ENCODE results near the gene HOXD10. TPM values are rescaled to one million over a fixed set of nuclear protein-coding genes. Genes with fewer than 3 reads are reported as not detected.
A peak's percentile ranks its signal among the peaks of the same experiment; 100 is the strongest.

Gene HOXD10
- total RNA-seq, result not detected in 2 replicates

DNA sequence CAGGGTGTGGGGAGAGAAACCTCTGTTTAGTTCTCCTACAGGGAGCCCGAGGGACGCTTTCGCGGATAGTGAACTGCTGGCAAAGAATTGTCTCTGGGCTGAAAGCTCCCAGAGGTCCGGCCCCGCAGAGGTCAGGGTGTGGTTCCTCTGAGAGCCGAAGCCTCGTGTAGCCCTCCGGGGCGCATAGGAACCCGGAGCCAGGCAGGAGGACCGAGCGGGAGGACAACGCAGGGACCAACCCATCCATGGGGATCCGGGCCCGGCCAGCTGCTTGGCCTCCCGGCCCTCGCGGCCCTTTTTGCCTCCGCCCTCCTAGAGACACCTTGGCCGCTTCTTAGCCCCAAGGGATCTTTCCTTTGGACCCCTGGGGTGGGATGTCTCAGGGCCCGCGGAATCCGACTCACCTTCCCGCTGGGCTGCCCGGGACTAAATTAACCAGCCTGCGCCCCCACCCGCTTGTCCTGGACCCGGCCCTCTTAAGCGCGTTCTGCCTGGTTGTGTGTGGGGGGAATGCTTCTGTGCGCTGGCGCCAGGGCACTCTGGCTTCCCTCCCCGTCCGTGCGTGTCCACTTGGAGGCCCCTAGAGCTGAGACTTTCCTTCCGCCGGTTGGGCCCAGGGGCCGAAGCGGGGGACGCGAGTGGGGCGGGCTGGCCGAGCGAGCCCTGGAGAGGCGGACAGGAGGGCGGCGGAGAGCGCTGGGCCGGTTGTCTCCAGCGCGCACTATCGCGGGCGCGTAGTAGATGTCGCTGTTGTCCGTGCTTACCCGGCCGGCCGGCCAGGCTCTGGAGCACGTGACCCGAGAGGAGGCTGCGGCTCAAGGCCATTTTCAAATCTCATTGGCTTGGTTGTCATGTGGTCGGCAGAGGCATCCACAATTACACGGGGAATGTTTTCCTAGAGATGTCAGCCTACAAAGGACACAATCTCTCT lies at the start of gene HOXD10:
Gene HOXD10, plus strand, starts transcription at position 896 of the 931 bp plus-strand sequence. CDS start 56 bp downstream, outside the sequence.
- no peaks in the 10 kb centered on the region for H3K36me3 ChIP-seq (ENCODE audit: insufficient read depth, low read length)
- no peaks in the 10 kb centered on the region for H3K9me3 ChIP-seq (ENCODE audit: low read depth, low read length)
- no peaks in the 10 kb centered on the region for H3K4me1 ChIP-seq (ENCODE audit: insufficient read depth, low read length)
- H3K4me3 ChIP-seq (ENCODE audit: insufficient read depth, low read length), result peak within 1 kb of the TSS; percentile 46
- no peaks in the 10 kb centered on the region for H4K20me1 ChIP-seq (ENCODE audit: insufficient read depth, low read length)
- no peak within 1 kb of the TSS for H2AFZ ChIP-seq (ENCODE audit: low read length)
- H3K27ac ChIP-seq (ENCODE audit: low read depth, low read length), result no peak within 1 kb of the TSS
- DNase-seq (ENCODE audit: insufficient read length, low spot score, missing footprints), result peak; percentile 96
- peaks cover 98% of the 10 kb centered on the region for H3K27me3 ChIP-seq (ENCODE audit: insufficient read depth, low read length)
- H3K79me2 ChIP-seq (ENCODE audit: insufficient read depth, low read length), result no peaks in the 10 kb centered on the region
- peak; percentile 32 for TF ChIP-seq CTCF (IDR thresholded peaks at IDR 0.05; ENCODE audit: extremely low read depth, low read depth, low read length)
- peak within 1 kb of the TSS; percentile 58 for H3K4me2 ChIP-seq (ENCODE audit: insufficient read depth, low read length)

GRCh38 chr2:176067589-176068418 lies 48.8 kb upstream of the HOXD10 start:
- DNase-seq (ENCODE audit: insufficient read length, low spot score, missing footprints), result no peak
- no peak for TF ChIP-seq CTCF (IDR thresholded peaks at IDR 0.05; ENCODE audit: extremely low read depth, low read depth, low read length)
- H4K20me1 ChIP-seq (ENCODE audit: insufficient read depth, low read length), result no peaks in the 10 kb centered on the region
- H3K36me3 ChIP-seq (ENCODE audit: insufficient read depth, low read length), result no peaks in the 10 kb centered on the region
- H3K4me3 ChIP-seq (ENCODE audit: insufficient read depth, low read length), result peak overlapping the region; percentile 60
- H3K79me2 ChIP-seq (ENCODE audit: insufficient read depth, low read length), result no peaks in the 10 kb centered on the region
- no peaks in the 10 kb centered on the region for H3K9me3 ChIP-seq (ENCODE audit: low read depth, low read length)
- H3K27ac ChIP-seq (ENCODE audit: low read depth, low read length), result no peak overlapping the region
- H3K4me2 ChIP-seq (ENCODE audit: insufficient read depth, low read length), result peak overlapping the region; percentile 76
- peak overlapping the region; percentile 68 for H2AFZ ChIP-seq (ENCODE audit: low read length)
- peaks cover 67% of the 10 kb centered on the region for H3K27me3 ChIP-seq (ENCODE audit: insufficient read depth, low read length)
- H3K4me1 ChIP-seq (ENCODE audit: insufficient read depth, low read length), result no peaks in the 10 kb centered on the region

DNA sequence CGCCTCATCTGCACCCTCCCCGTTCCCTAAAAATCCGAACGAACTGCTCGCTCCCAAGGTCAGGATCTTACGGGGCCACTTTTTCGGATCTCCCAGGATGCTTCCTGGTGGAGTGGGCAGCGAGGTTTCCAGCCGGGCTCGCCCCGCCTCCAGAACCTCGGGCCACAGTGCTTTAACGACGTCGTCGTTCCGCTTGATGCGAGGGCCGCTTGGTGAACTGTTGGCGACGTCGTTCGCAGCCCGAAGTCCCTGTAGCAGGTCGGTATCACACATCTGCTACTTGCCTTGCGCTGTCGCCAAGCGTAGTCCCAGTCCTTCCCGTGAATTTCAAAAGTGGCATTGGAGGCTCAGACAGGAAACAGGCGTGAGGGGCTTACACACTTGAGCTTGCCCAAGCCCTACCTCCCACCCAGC lies 48.2 kb upstream of the HOXD10 start:
- Histone ChIP-seq H3K4me2 (ENCODE audit: insufficient read depth, low read length) (no peak overlapping the region), H3K79me2 (ENCODE audit: insufficient read depth, low read length) (no peaks in the 10 kb centered on the region), H4K20me1 (ENCODE audit: insufficient read depth, low read length) (no peaks in the 10 kb centered on the region), H2AFZ (ENCODE audit: low read length) (peak overlapping the region; percentile 15), H3K27me3 (ENCODE audit: insufficient read depth, low read length) (peaks cover 73% of the 10 kb centered on the region), H3K36me3 (ENCODE audit: insufficient read depth, low read length) (no peaks in the 10 kb centered on the region), H3K27ac (ENCODE audit: low read depth, low read length) (no peak overlapping the region), H3K9me3 (ENCODE audit: low read depth, low read length) (no peaks in the 10 kb centered on the region), H3K4me3 (ENCODE audit: insufficient read depth, low read length) (no peak overlapping the region), H3K4me1 (ENCODE audit: insufficient read depth, low read length) (no peaks in the 10 kb centered on the region)
- no peak for DNase-seq (ENCODE audit: insufficient read length, low spot score, missing footprints)
- TF ChIP-seq CTCF (IDR thresholded peaks at IDR 0.05; ENCODE audit: extremely low read depth, low read depth, low read length), result no peak

All from osteoblast (primary cell).